ENCODE data around the gene FABP3.

FABP3 gene

DNA sequence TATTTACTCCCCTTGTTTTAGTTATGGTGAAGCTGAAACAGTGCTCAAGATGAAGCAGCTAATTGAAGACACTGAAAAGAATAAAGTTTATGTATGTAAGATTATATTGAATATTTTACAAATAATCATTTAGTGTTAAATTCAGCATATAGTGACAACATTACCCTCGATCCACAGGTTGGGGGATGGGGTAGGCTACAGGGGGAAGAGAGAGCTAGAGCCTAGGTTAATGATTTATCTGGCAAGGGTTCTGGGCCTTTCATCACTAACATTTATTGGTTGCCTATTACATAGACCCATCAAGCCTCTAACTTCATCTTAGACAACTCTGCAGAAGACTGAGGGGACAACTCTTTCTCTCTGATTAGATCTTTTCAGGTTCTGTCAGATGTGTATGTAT is 54.7 kb downstream of the FABP3 start:
- TF ChIP-seq, protein P1, sequence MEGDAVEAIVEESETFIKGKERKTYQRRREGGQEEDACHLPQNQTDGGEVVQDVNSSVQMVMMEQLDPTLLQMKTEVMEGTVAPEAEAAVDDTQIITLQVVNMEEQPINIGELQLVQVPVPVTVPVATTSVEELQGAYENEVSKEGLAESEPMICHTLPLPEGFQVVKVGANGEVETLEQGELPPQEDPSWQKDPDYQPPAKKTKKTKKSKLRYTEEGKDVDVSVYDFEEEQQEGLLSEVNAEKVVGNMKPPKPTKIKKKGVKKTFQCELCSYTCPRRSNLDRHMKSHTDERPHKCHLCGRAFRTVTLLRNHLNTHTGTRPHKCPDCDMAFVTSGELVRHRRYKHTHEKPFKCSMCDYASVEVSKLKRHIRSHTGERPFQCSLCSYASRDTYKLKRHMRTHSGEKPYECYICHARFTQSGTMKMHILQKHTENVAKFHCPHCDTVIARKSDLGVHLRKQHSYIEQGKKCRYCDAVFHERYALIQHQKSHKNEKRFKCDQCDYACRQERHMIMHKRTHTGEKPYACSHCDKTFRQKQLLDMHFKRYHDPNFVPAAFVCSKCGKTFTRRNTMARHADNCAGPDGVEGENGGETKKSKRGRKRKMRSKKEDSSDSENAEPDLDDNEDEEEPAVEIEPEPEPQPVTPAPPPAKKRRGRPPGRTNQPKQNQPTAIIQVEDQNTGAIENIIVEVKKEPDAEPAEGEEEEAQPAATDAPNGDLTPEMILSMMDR (IDR thresholded peaks at IDR 0.05) = no peak

DNA sequence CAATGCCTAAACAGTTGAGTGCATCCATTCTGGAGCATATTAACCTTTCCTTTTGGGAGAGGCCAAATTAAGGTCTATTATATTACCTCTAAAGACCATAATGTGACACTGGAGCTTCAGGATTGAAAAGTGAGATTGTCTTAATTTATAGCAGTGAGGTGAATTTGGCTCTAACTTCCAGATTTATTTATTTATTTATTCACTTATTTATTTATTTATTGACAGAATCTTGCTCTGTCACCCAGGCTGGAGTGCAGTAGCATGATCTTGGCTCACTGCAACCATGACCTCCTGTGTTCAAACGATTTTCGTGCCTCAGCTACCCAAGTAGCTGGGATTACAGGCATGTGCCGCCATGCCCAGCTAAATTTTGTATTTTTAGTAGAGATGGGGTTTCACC is 57.0 kb downstream of the FABP3 start:
- TF ChIP-seq, protein P1 (IDR thresholded peaks at IDR 0.05) = no peak
